Psoas muscle (tissue), 8 donors: ENCODE results near the gene TNFSF9. TPM values are rescaled to one million over a fixed set of nuclear protein-coding genes. Genes with fewer than 3 reads are reported as not detected.

ENCODE experiments used
- ATAC-seq, 4 donors: fragments of 200-7000 bp; cut with Tn5 transposase; one replicate each; pipeline ENCODE4 v1.9.1; 2020; ENCODE audit warnings: moderate library complexity in 3 of 4, mild to moderate bottlenecking in 2 of 4
- DNase-seq, 2 donors: peaks; one replicate each; pipeline ENCODE4 v3.0.0-alpha.2; 2020
- H3K27ac ChIP-seq: fragments of 200-600 bp; one replicate; pipeline ENCODE4 v1.8.0; 2022
- H3K27me3 ChIP-seq, 3 donors: fragments of 200-600 bp in 1 of 3; one replicate each; pipeline versions ENCODE4 v1.6.1 to v1.8.0; 2013 to 2022; ENCODE audit warnings: low read length in 2 of 3, mild to moderate bottlenecking in 2 of 3, moderate library complexity in 1 of 3; ENCODE audit not compliant: insufficient read depth in 3 of 3
- H3K36me3 ChIP-seq, 2 donors: fragments of 200-600 bp in 1 of 2; one replicate each; pipeline versions ENCODE4 v1.6.1 to v1.8.0; 2013 to 2022; ENCODE audit warnings: low read depth in 1 of 2, mild to moderate bottlenecking in 1 of 2, moderate library complexity in 1 of 2; ENCODE audit not compliant: insufficient read depth in 1 of 2
- H3K4me1 ChIP-seq: fragments of 200-600 bp; one replicate; pipeline ENCODE4 v1.8.0; 2022
- H3K4me3 ChIP-seq: fragments of 200-600 bp; one replicate; pipeline ENCODE4 v1.8.0; 2022; ENCODE audit warnings: mild to moderate bottlenecking
- H3K9me3 ChIP-seq: fragments of 200-600 bp; one replicate; pipeline ENCODE4 v1.8.0; 2022
- CTCF ChIP-seq: fragments of 200-600 bp; IDR thresholded peaks from one replicate; pipeline ENCODE4 v1.8.0; 2022; ENCODE audit warnings: antibody characterized with exemption
- WGBS, 3 donors: extraction: QIAGEN DNeasy Blood & Tissue Kit; methylation state at CpG; one replicate each; pipeline versions ENCODE4 v1.1.6 to v1.1.7; 2013; 5-methylcytosine and 5-hydroxymethylcytosine counted together
- intact Hi-C, 2 donors: fragments of 100-400 bp; cut with DNase I; formaldehyde crosslinking; loops; one replicate each; pipeline versions ENCODE4 v1.11.0 to v1.14.2; 2022
- polyA plus RNA-seq, 3 donors: library from polyadenylated mRNA; stranded (reverse); fragments of 200-250 nt; gene quantifications; one replicate each; pipeline ENCODE4 v1.2.3, GENCODE V29; 2013
- total RNA-seq, 4 donors: library from RNA; stranded (reverse); fragmentation: NEBNext Ultra II Directional in 2 of 4; extraction: Animal tissue kit (Norgen Biotek cat#: 25700) in 2 of 4; gene quantifications; one replicate each; pipeline versions ENCODE4 v1.2.1 to v1.2.4, GENCODE V29; 2021 to 2023
- donor health status: healthy with polysubstance abuse.
- donor health status: DM: no; HTN: no; CAD: no; lungs with moderate emphysema.
- donor health status: Bipolar disorder and iron deficiency.
- donor health status: healthy.
- donor health status: DM: yes; HTN: yes; CAD: no.
- donor health status: DM: no; HTN: no; CAD: no.
- donor health status: DM: no; HTN: no; CAD: no.
- donor health status: DM: yes; HTN: yes; CAD: no.

The TNFSF9 gene
- total and polyA plus RNA-seq, 7 donors = 0.25 to 1.9 (median 0.62) TPM; not detected in 1

GRCh38 chr19:6509118-6509971, 21.5 kb upstream of the TNFSF9 start:
- ATAC-seq = peak in 3 of 4 donors; percentile 84 to 91 (median 86)
- 35 to 49% (median 42%) methylated on average over 20 of the region's 20 CpGs for WGBS, 3 donors
- peak overlapping the region; percentile 50 for H3K27ac ChIP-seq
- no peaks in the 10 kb centered on the region for H3K36me3 ChIP-seq
- no peaks in the 10 kb centered on the region for H3K4me1 ChIP-seq
- no peak for TF ChIP-seq CTCF
- H3K27me3 ChIP-seq = peaks cover 0 to 4% (median 3%) of the 10 kb centered on the region in 3 donors
- DNase-seq = peak; percentile 37 to 67
- intact Hi-C loops = no loop called here
- no peak overlapping the region for H3K4me3 ChIP-seq
- H3K9me3 ChIP-seq = no peaks in the 10 kb centered on the region

GRCh38 chr19:6510618-6511017, 20.2 kb upstream of the TNFSF9 start:
- Histone ChIP-seq H3K9me3 (no peaks in the 10 kb centered on the region), H3K27me3 (peaks cover 0 to 3% (median 0%) of the 10 kb centered on the region in 3 donors), H3K36me3 (no peaks in the 10 kb centered on the region), H3K4me3 (no peak overlapping the region), H3K27ac (no peak overlapping the region), H3K4me1 (no peaks in the 10 kb centered on the region)
- intact Hi-C loops = no loop called here
- no peak for ATAC-seq
- 79 to 89% (median 84%) methylated on average over 7 of the region's 7 CpGs for WGBS, 3 donors
- TF ChIP-seq CTCF = no peak
- no peak for DNase-seq

GRCh38 chr19:6514089-6514488, 16.7 kb upstream of the TNFSF9 start:
- DNase-seq (no peak), ATAC-seq (no peak)
- no peaks in the 10 kb centered on the region for H3K36me3 ChIP-seq
- H3K27ac ChIP-seq = no peak overlapping the region
- intact Hi-C loops = no loop called here
- no peak for TF ChIP-seq CTCF
- WGBS, 3 donors = 60 to 74% (median 62%) methylated on average over 9 of the region's 9 CpGs
- H3K4me3 ChIP-seq = no peak overlapping the region
- peaks cover 7% of the 10 kb centered on the region for H3K4me1 ChIP-seq
- no peaks in the 10 kb centered on the region for H3K9me3 ChIP-seq
- H3K27me3 ChIP-seq = peaks cover 0 to 3% (median 0%) of the 10 kb centered on the region in 3 donors

- intact Hi-C loops = loop anchor here in 1 of 2 donors (5.0 kb wide), 1 partner anchor 222 kb away; the partner anchor contains the start of genes GPR108 and TRIP10
- Histone ChIP-seq H3K36me3 (no peaks in the 10 kb centered on the region), H3K4me1 (peaks cover 16% of the 10 kb centered on the region), H3K4me3 (no peak overlapping the region), H3K27me3 (peaks cover 0 to 3% (median 0%) of the 10 kb centered on the region in 3 donors), H3K9me3 (no peaks in the 10 kb centered on the region), H3K27ac (no peak overlapping the region)
- ATAC-seq = no peak
- no peak for TF ChIP-seq CTCF
- DNase-seq = no peak
- 79 to 88% (median 80%) methylated on average over 15 of the region's 15 CpGs for WGBS, 3 donors
Measured at GRCh38 chr19:6514926-6515544, 15.8 kb upstream of the TNFSF9 start.
